ENCODE results near the gene FARP2. TPM values are rescaled to one million over a fixed set of nuclear protein-coding genes. Genes with fewer than 3 reads are reported as not detected.

FARP2 gene, protein sequence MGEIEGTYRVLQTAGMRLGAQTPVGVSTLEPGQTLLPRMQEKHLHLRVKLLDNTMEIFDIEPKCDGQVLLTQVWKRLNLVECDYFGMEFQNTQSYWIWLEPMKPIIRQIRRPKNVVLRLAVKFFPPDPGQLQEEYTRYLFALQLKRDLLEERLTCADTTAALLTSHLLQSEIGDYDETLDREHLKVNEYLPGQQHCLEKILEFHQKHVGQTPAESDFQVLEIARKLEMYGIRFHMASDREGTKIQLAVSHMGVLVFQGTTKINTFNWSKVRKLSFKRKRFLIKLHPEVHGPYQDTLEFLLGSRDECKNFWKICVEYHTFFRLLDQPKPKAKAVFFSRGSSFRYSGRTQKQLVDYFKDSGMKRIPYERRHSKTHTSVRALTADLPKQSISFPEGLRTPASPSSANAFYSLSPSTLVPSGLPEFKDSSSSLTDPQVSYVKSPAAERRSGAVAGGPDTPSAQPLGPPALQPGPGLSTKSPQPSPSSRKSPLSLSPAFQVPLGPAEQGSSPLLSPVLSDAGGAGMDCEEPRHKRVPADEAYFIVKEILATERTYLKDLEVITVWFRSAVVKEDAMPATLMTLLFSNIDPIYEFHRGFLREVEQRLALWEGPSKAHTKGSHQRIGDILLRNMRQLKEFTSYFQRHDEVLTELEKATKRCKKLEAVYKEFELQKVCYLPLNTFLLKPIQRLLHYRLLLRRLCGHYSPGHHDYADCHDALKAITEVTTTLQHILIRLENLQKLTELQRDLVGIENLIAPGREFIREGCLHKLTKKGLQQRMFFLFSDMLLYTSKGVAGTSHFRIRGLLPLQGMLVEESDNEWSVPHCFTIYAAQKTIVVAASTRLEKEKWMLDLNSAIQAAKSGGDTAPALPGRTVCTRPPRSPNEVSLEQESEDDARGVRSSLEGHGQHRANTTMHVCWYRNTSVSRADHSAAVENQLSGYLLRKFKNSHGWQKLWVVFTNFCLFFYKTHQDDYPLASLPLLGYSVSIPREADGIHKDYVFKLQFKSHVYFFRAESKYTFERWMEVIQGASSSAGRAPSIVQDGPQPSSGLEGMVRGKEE
- 108 TPM in 2 replicates for total RNA-seq (2013; cell fraction: nucleolus; rRNA removed)
- total RNA-seq (2014; rRNA removed), result 36.0 and 45.0 TPM in 2 replicates
- total RNA-seq (2014; rRNA removed; fragmentation: Illumina TruSeq; extraction: Trizol), result 32.7 and 36.8 TPM in 2 replicates
- total RNA-seq (2021), result 62.6 and 67.5 TPM in 2 replicates
- polyA plus RNA-seq (2011; ENCODE audit: low read depth), result 22.3 TPM
- 47.1 and 51.8 TPM in 2 replicates for polyA plus RNA-seq (2011; rRNA removed)
- polyA plus RNA-seq (2011; cell fraction: cytosol; rRNA removed), result 30.7 and 31.1 TPM in 2 replicates
- 37.9 and 44.2 TPM in 2 replicates for polyA plus RNA-seq (2011; cell fraction: nucleus; rRNA removed)
- polyA plus RNA-seq (2012), result 15.6 and 22.4 TPM in 2 replicates
- 36.8 and 47.7 TPM in 2 replicates for polyA plus RNA-seq (2014; fragmentation: Illumina TruSeq; extraction: Trizol)
- 1 to 10 TPM; 5.5 to 5.6 TPM for polyA plus RNA-seq (2014; fragmentation: Nextera tagmentation; extraction: Ambion mirVana)
- 31.2 and 35.1 TPM in 2 replicates for polyA plus RNA-seq (2014; rRNA removed)
- polyA plus RNA-seq (2016; fragmentation: Nextera tagmentation; extraction: Ambion mirVana), result 10 to 100 TPM; 50.6 to 54.4 TPM
- polyA minus RNA-seq (2011; rRNA and poly(A)+ RNA removed), result 61.9 and 69.6 TPM in 2 replicates
- 24.6 and 24.9 TPM in 2 replicates for polyA minus RNA-seq (2011; cell fraction: cytosol; rRNA and poly(A)+ RNA removed)
- 20.8 and 29.6 TPM in 2 replicates for polyA minus RNA-seq (2011; cell fraction: nucleus; rRNA and poly(A)+ RNA removed)
- Bru-seq, nascent RNA, result percentile 81 among the genes with signal in this experiment
- percentile 75 among the genes with signal in this experiment for BruChase-seq, experiment 1, labeled RNA remaining after a 6-hour chase
- percentile 75 among the genes with signal in this experiment for BruChase-seq, experiment 2, labeled RNA remaining after a 2-hour chase
- long read RNA-seq, experiment 1, partial matches to known transcripts, result 1 of 13 reads
- long read RNA-seq, experiment 1, other reads (novel, unspliced or antisense), result 11 of 13 reads
- long read RNA-seq, experiment 2, transcript FARP2-217 (3 exons, 839 nt), result major isoform, 21 of 51 reads
- long read RNA-seq, experiment 2, partial matches to known transcripts, result 3 of 51 reads
- long read RNA-seq, experiment 2, other reads (novel, unspliced or antisense), result 27 of 51 reads

DNA sequence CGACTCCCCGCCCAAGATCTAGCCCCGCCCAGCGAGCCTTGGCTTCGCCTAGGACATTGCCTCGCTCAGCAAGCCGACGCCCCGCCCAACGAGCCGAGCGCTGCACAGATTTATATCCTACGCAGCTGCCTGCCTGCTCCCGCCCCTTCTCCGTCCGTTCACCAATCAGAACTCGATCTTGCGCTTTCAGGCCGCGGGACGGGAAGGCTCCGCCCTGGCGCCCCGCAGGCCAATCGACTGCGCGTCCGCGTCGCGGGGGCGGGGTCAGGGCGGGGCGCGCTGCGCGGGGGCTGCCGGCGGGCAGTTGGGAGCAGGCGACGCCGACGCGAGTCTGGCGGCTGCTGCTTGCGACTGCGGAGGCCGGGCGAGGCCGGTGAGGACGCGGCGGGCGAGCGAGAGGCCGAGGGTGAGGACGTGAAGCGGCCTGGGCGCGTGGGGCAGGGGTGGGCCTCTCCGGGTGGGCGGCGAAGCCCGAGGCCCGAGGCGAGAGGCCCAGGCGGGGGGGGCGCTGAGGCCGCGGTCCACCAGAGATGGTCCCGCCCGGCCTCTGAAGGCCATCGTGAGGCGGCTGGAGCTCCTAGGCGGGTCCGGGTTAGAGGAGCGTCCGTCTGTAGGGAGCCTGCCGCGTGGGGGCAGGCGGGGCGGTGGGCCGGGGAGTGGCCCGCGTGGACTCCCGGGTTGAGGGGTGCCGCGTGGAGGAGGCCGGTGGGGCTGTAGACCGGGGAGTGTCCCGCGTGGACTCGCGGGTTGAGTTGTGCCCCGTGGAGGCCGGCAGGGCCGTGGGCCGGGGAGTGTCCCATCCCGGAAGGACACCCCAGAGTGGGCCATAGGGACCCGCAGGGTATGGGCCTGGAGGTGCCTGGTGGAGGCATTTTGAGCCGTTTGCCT, at the start of gene FARP2:
FARP2 (plus strand) TSS at position 303 of the 888 bp plus-strand sequence. CDS start 16,823 bp downstream, outside the sequence.
- SMC1A ChIA-PET (ENCODE audit: uncharacterized antibody, unreplicated experiment), result no interaction called here
- peak; percentile 90 for DNase-seq (ENCODE audit: low read depth, low spot score)
- Histone ChIP-seq H3K9me3 (replicated peaks; ENCODE audit: control insufficient read depth, insufficient read depth, low read length) (no peaks in the 10 kb centered on the region), H3K27ac (ENCODE audit: control insufficient read depth, insufficient read depth) (peak within 1 kb of the TSS; percentile 64), H3K4me2 (ENCODE audit: control insufficient read depth, insufficient read depth) (peak within 1 kb of the TSS; percentile 88), H4K20me1 (ENCODE audit: control insufficient read depth, insufficient read depth) (no peaks in the 10 kb centered on the region), H2AFZ (ENCODE audit: control insufficient read depth, low read depth, low read length) (no peak within 1 kb of the TSS), H3K79me2 (ENCODE audit: control insufficient read depth, insufficient read depth, low read length) (peaks cover 50% of the 10 kb centered on the region), H3K4me3 (peak within 1 kb of the TSS; percentile 91), H3K27me3 (replicated peaks in 1 of 2; ENCODE audit: control insufficient read depth in 2 of 2, insufficient read depth in 2 of 2, low read length in 1 of 2) (no peaks in the 10 kb centered on the region), H3K36me3 (ENCODE audit: control insufficient read depth in 2 of 2, insufficient read depth in 2 of 2, low read length in 1 of 2) (peaks cover 5 to 20% of the 10 kb centered on the region in 2 experiments), H3K4me1 (ENCODE audit: control insufficient read depth, insufficient read depth, low read length) (peaks cover 10% of the 10 kb centered on the region), H3K9ac (ENCODE audit: control insufficient read depth, insufficient read depth, low read length) (peak within 1 kb of the TSS; percentile 80)
- BruUV-seq (replicated peaks), result no TSS peak
- peak; percentile 86 for ATAC-seq
- CTCF ChIA-PET, result interaction anchor here (1.0 kb wide), 1 partner anchor 36 kb away, joined by 5 read pairs; no protein-coding TSS in a partner anchor
- in situ Hi-C loops (cut with MboI), result no loop called here
- intact Hi-C loops (cut with micrococcal nuclease; ENCODE audit: unreplicated experiment), result loop anchor here (1.0 to 10.0 kb wide), 4 partner anchors 41 to 526 kb away; partner anchors contain the start of genes HDLBP, SEPTIN2 and STK25
- FAIRE-seq, result no peak
- WGBS (ENCODE audit: insufficient coverage, insufficient replicate concordance, low lambda C conversion rate, missing lambda C conversion rate), result under 1% methylated on average over 38 of the region's 101 CpGs
- RAD21 ChIA-PET (ENCODE audit: unreplicated experiment), result interaction anchor here (1.0 kb wide), 1 partner anchor 36 kb away, joined by 3 read pairs; no protein-coding TSS in a partner anchor
- POLR2A ChIA-PET, result interaction anchor here (0.8 kb wide), 1 partner anchor 12 kb away, joined by 3 read pairs; no protein-coding TSS in a partner anchor
- TF ChIP-seq RAD21 (IDR thresholded peaks at IDR 0.05; ENCODE audit: insufficient read depth, low read depth, low read length) (0 out of 2 replicates have a peak, but pooled peaks have one; percentile 10), PAX5 (IDR thresholded peaks at IDR 0.05; ENCODE audit: borderline replicate concordance, low read depth, low read length) (peak; percentile 7; the same call in 1 of the 2 replicates), TCF3 (IDR thresholded peaks at IDR 0.05; ENCODE audit: borderline replicate concordance, insufficient read depth, low read depth, low read length) (0 out of 2 replicates have a peak, but pooled peaks have one; percentile 48), HDGF (IDR thresholded peaks at IDR 0.05) (0 out of 2 replicates have a peak, but pooled peaks have one; percentile 25), TAF1 (IDR thresholded peaks at IDR 0.05; ENCODE audit: borderline replicate concordance, low read depth, low read length) (peak; percentile 97), RCOR1 (conservative IDR thresholded peaks at IDR 0.05; ENCODE audit: low read depth, low read length) (peak; percentile 86; the same call in 1 of the 2 replicates), HDAC6 (IDR thresholded peaks at IDR 0.05; ENCODE audit: unreplicated experiment) (no peak), RB1 (IDR thresholded peaks at IDR 0.05; ENCODE audit: borderline replicate concordance) (peak; percentile 74; the same call in 1 of the 2 replicates), YY1 (IDR thresholded peaks at IDR 0.05; ENCODE audit: low read depth, low read length) (peak; percentile 37; the same call in 1 of the 2 replicates), RBBP5 (conservative IDR thresholded peaks at IDR 0.05) (no peak), MTA3 (IDR thresholded peaks at IDR 0.05; ENCODE audit: borderline replicate concordance, low read length) (no peak), NR2F1 (conservative IDR thresholded peaks at IDR 0.05) (0 out of 2 replicates have a peak, but pooled peaks have one; percentile 26)

Data from GM12878 (cell line).